Panc1 (cell line): ENCODE measurements around the gene CLIC6.

Source experiments
- POLR2AphosphoS5 ChIP-seq: IDR thresholded peaks from 2 replicates; pipeline ENCODE4 v1.6.1; 2012; ENCODE audit warnings: mild to moderate bottlenecking, low read depth, low read length, moderate library complexity
- TCF7L2 ChIP-seq: IDR thresholded peaks from 2 replicates; pipeline ENCODE4 v1.6.1; 2011; ENCODE audit warnings: mild to moderate bottlenecking, low read depth, low read length, inconsistent platforms
- TF ChIP-seq, protein P1 (sequence below): fragments of 450-650 bp; IDR thresholded peaks from 2 replicates; pipeline ENCODE4 v1.5.1; 2017; ENCODE audit warnings: mild to moderate bottlenecking

DNA sequence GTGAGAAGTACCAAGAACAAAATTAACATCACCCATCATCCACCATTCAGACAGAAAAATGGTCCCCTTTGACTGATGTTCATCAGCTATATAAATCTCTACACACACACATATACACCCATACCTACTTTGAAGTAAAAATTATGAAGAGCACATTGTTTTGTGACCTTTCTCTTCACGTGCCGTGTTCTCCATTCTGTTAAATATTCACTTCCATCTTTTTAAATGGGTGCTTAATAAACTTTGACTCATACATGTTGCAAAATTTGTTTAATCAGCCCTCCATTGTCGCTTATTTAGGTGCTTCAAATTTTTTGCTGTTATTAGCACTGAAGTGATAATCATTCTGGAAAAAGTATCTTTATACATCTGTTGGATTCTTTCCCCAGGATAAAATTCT lies 80.1 kb downstream of the CLIC6 start:
- no peak for TF ChIP-seq TCF7L2
- no peak for TF ChIP-seq POLR2AphosphoS5
- TF ChIP-seq, protein P1, sequence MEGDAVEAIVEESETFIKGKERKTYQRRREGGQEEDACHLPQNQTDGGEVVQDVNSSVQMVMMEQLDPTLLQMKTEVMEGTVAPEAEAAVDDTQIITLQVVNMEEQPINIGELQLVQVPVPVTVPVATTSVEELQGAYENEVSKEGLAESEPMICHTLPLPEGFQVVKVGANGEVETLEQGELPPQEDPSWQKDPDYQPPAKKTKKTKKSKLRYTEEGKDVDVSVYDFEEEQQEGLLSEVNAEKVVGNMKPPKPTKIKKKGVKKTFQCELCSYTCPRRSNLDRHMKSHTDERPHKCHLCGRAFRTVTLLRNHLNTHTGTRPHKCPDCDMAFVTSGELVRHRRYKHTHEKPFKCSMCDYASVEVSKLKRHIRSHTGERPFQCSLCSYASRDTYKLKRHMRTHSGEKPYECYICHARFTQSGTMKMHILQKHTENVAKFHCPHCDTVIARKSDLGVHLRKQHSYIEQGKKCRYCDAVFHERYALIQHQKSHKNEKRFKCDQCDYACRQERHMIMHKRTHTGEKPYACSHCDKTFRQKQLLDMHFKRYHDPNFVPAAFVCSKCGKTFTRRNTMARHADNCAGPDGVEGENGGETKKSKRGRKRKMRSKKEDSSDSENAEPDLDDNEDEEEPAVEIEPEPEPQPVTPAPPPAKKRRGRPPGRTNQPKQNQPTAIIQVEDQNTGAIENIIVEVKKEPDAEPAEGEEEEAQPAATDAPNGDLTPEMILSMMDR: no peak
